Measurements from ENCODE around the gene TMED6.
"Not testable (repeated sequence)": the region's sequence is repeated elsewhere in the genome, so short reads cannot be mapped to it uniquely, and the experiment has no call there.

Gene TMED6

GRCh38 chr16:69301861-69302260, 49.7 kb downstream of the TMED6 start:
- no peak for DNase-seq (ENCODE audit: low spot score)

DNA sequence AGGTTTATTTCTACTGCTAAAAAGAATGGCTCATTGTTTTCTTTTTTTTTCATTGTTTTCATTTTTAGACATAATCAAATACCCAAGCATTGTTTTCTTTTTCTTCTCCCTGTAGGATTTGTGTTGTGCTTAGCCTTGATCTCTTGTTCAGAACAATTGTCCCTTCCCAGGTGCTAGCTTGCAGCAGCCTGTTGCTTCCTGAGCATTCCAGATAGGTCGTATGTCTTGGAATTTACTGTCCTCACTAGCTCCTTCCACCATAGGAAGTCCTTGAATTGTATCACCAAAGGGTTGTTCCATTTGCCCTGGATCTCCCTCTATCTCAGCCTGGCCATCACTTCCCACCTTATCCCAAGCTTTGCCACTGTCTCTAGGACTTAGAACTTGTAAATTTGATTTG, 50.4 kb downstream of the TMED6 start:
- no peak for DNase-seq (ENCODE audit: low spot score)

DNA sequence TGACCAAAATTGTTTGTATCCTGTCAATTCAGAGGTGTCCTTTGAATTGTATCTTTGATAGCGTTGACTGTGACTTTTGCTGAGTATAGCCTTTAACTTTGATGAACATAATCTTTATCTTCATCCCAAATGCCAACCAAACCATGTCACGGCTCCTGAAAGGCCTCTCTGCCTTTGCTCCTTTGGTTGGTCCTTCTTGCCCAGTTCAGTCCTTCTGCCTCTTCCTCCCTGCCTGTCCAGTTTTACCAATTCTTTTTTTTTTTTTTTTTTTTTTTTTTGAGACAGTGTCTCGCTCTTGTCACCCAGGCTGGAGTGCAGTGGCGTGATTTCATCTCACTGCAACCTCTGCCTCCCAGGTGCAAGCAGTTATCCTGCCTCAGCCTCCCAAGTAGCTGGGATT, 53.3 kb downstream of the TMED6 start:
- DNase-seq (ENCODE audit: low spot score), result no peak

DNA sequence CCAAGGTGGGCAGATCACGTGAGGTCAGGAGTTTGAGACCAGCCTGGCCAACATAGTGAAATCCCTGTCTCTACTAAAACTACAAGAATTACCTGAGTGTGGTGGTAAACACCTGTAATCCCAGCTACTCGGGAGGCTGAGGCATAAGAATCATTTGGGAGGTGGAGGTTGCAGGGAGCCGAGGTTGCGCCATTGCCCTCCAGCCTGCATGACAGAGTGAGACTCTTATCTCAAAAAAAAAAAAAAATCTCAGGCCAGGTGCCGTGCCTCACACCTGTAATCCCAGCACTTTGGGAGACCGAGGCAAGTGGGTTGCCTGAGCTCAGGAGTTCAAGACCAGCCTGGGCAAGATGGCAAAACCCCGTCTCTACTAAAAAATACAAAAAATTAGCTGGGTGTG, 54.8 kb downstream of the TMED6 start:
- DNase-seq (ENCODE audit: low spot score), result not testable (repeated sequence)

DNA sequence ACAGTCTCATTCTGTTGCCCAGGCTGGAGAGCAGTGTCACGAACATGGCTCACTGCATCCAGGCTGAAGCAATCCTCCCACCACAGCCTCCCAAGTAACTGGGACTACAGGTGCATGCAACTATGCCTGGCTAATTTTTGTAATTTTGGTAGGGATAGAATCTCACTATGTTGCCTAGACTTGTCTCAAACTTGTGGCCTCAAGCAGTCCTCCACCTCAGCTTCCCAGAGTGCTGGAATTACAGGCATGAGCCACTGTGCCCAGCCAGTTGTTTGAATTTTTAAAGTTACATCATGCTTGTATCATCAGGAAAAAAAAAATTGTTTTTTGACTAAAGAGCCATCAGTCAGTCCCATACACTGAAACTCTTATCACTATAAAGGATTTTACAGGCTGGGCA, 57.5 kb downstream of the TMED6 start:
- no peak for DNase-seq (ENCODE audit: low spot score)

GRCh38 chr16:69293401-69293800, 58.2 kb downstream of the TMED6 start:
- DNase-seq (ENCODE audit: low spot score), result no peak
